GM12864 (cell line): ENCODE results near the gene BLVRB.
"Not testable (repeated sequence)": the region's sequence is repeated elsewhere in the genome, so short reads cannot be mapped to it uniquely, and the experiment has no call there.

Source experiments
- DNase-seq: peaks from one replicate; pipeline ENCODE4 v3.0.0-alpha.2; 2011; ENCODE audit warnings: low read depth
- H3K4me3 ChIP-seq: 2 replicates; pipeline ENCODE4 v1.5.1; 2011; ENCODE audit warnings: mild to moderate bottlenecking, low read depth, low read length, control low read depth
- TF ChIP-seq, protein P1 (sequence below): IDR thresholded peaks from 2 replicates; pipeline ENCODE4 v1.5.1; 2011; ENCODE audit warnings: low read depth, mild to moderate bottlenecking, moderate library complexity, low read length, control low read depth, inconsistent platforms; ENCODE audit errors: missing control alignments

The BLVRB gene

DNA sequence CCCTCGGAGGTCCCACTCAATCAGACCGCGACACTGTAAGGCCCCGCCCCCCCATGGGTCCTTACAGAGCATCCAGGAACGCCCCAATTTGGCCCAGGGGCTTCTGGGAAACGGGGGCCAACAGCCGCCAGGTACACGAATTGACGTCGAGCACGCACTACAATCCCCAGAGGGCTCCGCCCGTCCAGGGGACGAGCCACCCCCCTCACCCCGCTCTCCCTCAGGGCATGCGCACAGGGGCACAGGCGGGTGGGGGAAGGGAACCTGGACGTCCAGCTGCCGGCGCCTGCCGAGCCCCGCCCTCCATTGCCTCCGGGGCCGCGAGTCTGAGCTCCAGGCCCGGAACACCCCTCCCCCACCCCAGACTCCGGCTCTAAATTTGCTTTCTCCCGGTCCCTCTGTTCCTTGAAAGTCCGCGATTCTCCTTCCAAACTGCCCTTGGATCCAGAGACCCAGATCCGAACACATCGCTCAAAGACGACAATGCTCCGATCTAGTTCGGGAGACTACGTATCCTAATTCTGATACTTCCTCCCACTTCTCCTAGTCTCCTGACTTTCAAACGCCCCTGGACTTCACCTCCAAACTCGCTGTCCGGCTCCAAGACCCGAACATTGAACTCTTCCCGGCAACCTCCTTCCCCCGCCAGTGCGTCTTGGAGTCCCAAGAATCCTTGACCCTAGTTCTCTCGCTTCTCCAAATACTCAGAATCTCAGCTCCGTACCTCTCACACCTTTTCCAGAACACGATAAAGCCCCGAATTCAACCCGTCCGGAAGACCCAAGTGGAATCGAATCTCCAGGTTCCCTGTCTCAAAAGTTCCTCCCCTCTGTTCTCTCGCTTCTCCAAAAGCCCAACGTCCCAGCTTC, 22.2 kb downstream of the BLVRB start:
- H3K4me3 ChIP-seq, result peak overlapping the region; percentile 98
- peak; percentile 98 for DNase-seq
- TF ChIP-seq, protein P1, sequence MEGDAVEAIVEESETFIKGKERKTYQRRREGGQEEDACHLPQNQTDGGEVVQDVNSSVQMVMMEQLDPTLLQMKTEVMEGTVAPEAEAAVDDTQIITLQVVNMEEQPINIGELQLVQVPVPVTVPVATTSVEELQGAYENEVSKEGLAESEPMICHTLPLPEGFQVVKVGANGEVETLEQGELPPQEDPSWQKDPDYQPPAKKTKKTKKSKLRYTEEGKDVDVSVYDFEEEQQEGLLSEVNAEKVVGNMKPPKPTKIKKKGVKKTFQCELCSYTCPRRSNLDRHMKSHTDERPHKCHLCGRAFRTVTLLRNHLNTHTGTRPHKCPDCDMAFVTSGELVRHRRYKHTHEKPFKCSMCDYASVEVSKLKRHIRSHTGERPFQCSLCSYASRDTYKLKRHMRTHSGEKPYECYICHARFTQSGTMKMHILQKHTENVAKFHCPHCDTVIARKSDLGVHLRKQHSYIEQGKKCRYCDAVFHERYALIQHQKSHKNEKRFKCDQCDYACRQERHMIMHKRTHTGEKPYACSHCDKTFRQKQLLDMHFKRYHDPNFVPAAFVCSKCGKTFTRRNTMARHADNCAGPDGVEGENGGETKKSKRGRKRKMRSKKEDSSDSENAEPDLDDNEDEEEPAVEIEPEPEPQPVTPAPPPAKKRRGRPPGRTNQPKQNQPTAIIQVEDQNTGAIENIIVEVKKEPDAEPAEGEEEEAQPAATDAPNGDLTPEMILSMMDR, result no peak

GRCh38 chr19:40442328-40443130, 23.0 kb downstream of the BLVRB start:
- H3K4me3 ChIP-seq, result peak overlapping the region; percentile 98
- no peak for DNase-seq
- TF ChIP-seq, protein P1, result no peak

DNA sequence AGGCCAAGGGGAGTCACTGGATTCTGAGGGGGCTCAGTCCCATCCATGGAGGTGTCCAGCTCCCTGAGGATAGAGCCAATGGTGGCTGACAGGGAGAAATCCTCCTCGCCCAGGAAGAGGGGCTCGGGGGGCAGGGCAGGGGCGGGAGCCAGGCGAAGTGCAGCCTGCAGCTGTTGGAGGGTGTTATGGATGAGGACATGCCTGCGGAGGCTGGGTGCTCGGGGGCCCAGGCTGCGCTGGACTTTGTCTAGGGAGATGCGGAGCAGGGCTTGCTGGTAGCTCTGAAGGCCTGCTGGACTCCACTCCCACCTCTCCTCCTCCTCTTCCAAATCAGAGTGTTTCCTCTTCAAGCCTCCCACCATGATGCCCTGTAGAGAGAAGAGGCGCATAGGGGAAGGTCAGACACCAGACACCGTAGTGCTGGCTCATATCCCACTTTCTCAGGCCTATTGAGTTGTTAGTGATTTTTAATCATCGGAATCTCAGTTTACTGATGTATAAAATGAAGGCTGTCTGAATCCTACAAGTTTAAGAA, 23.8 kb downstream of the BLVRB start:
- peak overlapping the region; percentile 98; the same call in 1 of the 2 replicates for H3K4me3 ChIP-seq
- DNase-seq, result no peak
- TF ChIP-seq, protein P1, result no peak

- TF ChIP-seq, protein P1, result no peak
- H3K4me3 ChIP-seq, result no peak overlapping the region
- DNase-seq, result no peak
Observed at GRCh38 chr19:40438284-40438683, 27.3 kb downstream of the BLVRB start.

- TF ChIP-seq, protein P1, result no peak
Observed at GRCh38 chr19:40433391-40434216, 31.9 kb downstream of the BLVRB start.

GRCh38 chr19:40432760-40433159, 32.8 kb downstream of the BLVRB start:
- H3K4me3 ChIP-seq, DNase-seq: not testable (repeated sequence)

More at GRCh38 chr19:40433391-40434216, 31.9 kb downstream of the BLVRB start:
- H3K4me3 ChIP-seq, result peak overlapping the region; percentile 46
- no peak for DNase-seq
